Endothelial cell of umbilical vein (primary cell): ENCODE results near the gene SLC25A2. TPM values are rescaled to one million over a fixed set of nuclear protein-coding genes. Genes with fewer than 3 reads are reported as not detected.

Experiments used
- BruUV-seq: library from RNA; stranded (reverse); fragments of 400-500 nt; replicated peaks from 2 replicates; lab custom pipeline; 2021; lab: Mats Ljungman, UMichigan
- CTCF ChIA-PET: fragments of 300-600, 350-600 bp; sonication (Branson Sonifier 250); formaldehyde crosslinking; loops from one replicate; lab custom pipeline; 2021; ENCODE audit warnings: antibody characterized with exemption, inconsistent platforms; lab: Charles Lee
- POLR2A ChIA-PET: fragments of 300-600, 350-600 bp; sonication (Branson Sonifier 250); formaldehyde crosslinking; loops from one replicate; lab custom pipeline; 2021; ENCODE audit warnings: antibody characterized with exemption, inconsistent platforms; lab: Charles Lee
- DNase-seq: peaks from one replicate; pipeline ENCODE4 v3.0.0-alpha.2; 2011; ENCODE audit warnings: low read depth, low spot score
- FAIRE-seq: peaks from 2 replicates; lab custom pipeline; 2011; peaks lifted over from hg19 to GRCh38; lab: Jason Lieb, UNC
- H2AFZ ChIP-seq: 2 replicates; pipeline ENCODE4 v1.6.0; 2012; ENCODE audit warnings: low read depth, low read length, control low read depth, inconsistent platforms
- H3K27ac ChIP-seq: 2 replicates; pipeline ENCODE4 v1.5.1; 2011; ENCODE audit warnings: low read depth, mild to moderate bottlenecking, control low read depth, low read length, moderate library complexity; ENCODE audit not compliant: insufficient read depth
- H3K27me3 ChIP-seq, 2 experiments: 2 replicates each; pipeline versions ENCODE4 v1.6.0 to v1.6.1; 2011; ENCODE audit warnings: low read length in 2 of 2, mixed read lengths in 1 of 2; ENCODE audit not compliant: control insufficient read depth in 2 of 2, insufficient read depth in 2 of 2
- H3K36me3 ChIP-seq, 2 experiments: 2 replicates in 1 of 2; 3 replicates in 1 of 2; pipeline ENCODE4 v1.5.1; 2011; ENCODE audit warnings: low read length in 2 of 2, mild to moderate bottlenecking in 1 of 2, moderate library complexity in 1 of 2; ENCODE audit not compliant: control insufficient read depth in 2 of 2, insufficient read depth in 2 of 2; ENCODE audit errors: extremely low read depth in 1 of 2
- H3K4me1 ChIP-seq: 3 replicates; pipeline ENCODE4 v1.5.1; 2011; ENCODE audit warnings: mild to moderate bottlenecking, low read length; ENCODE audit not compliant: control insufficient read depth, insufficient read depth; ENCODE audit errors: extremely low read depth
- H3K4me2 ChIP-seq: 2 replicates; pipeline ENCODE4 v1.6.1; 2011; ENCODE audit warnings: low read length, control low read depth, mixed read lengths; ENCODE audit not compliant: insufficient read depth
- H3K4me3 ChIP-seq, 3 experiments: fragments of 200-600 bp in 1 of 3; sonication (generic), shearing (Covaris generic) in 1 of 3; replicated peaks in 1 of 3; 2 replicates each; pipeline ENCODE4 v1.5.1; 2011 to 2016; ENCODE audit warnings: control low read depth in 3 of 3, low read length in 3 of 3, mild to moderate bottlenecking in 2 of 3, inconsistent platforms in 1 of 3, low read depth in 1 of 3, moderate library complexity in 1 of 3; ENCODE audit not compliant: insufficient read depth in 1 of 3
- H3K79me2 ChIP-seq: 2 replicates; pipeline ENCODE4 v1.6.0; 2012; ENCODE audit warnings: low read length, inconsistent platforms; ENCODE audit not compliant: control insufficient read depth, insufficient read depth
- H3K9ac ChIP-seq: replicated peaks from 2 replicates; pipeline ENCODE3; 2011; ENCODE audit warnings: low read length, control low read depth; ENCODE audit not compliant: insufficient read depth; ENCODE audit errors: extremely low read depth
- H3K9me1 ChIP-seq: replicated peaks from 3 replicates; pipeline ENCODE4 v1.6.0; 2011; ENCODE audit warnings: mild to moderate bottlenecking, low read length; ENCODE audit not compliant: control insufficient read depth, insufficient read depth; ENCODE audit errors: extremely low read depth
- H3K9me3 ChIP-seq: replicated peaks from 2 replicates; pipeline ENCODE4 v1.5.1; 2012; ENCODE audit warnings: low read length, inconsistent platforms; ENCODE audit not compliant: control insufficient read depth, insufficient read depth
- H4K20me1 ChIP-seq: replicated peaks from 2 replicates; pipeline ENCODE3; 2011; ENCODE audit warnings: mild to moderate bottlenecking, low read length; ENCODE audit not compliant: control insufficient read depth, insufficient read depth; ENCODE audit errors: extremely low read depth
- CTCF ChIP-seq, 2 donors: IDR thresholded peaks; 1 replicate in 1 of 2; 2 replicates in 1 of 2; pipeline ENCODE4 v1.5.1; 2011; ENCODE audit warnings: low read length in 2 of 2, mild to moderate bottlenecking in 2 of 2, moderate library complexity in 2 of 2, control low read depth in 1 of 2, inconsistent platforms in 1 of 2, low read depth in 1 of 2; ENCODE audit not compliant: insufficient read depth in 1 of 2; ENCODE audit errors: extremely low read depth in 1 of 2
- FOS ChIP-seq: IDR thresholded peaks from 2 replicates; pipeline ENCODE4 v1.6.1; 2011; ENCODE audit warnings: mild to moderate bottlenecking, low read length, moderate library complexity, borderline replicate concordance; ENCODE audit not compliant: insufficient read depth
- GATA2 ChIP-seq: IDR thresholded peaks from 2 replicates; pipeline ENCODE4 v1.7.0; 2011; ENCODE audit warnings: low read depth, mild to moderate bottlenecking, moderate library complexity, mixed read lengths, low read length; ENCODE audit not compliant: insufficient read length, insufficient read depth
- MYC ChIP-seq: IDR thresholded peaks from one replicate; pipeline ENCODE4 v1.6.1; 2011; ENCODE audit warnings: mild to moderate bottlenecking, low read depth, low read length
- POLR2A ChIP-seq: IDR thresholded peaks from 2 replicates; pipeline ENCODE4 v1.6.1; 2012; ENCODE audit warnings: low read depth, mild to moderate bottlenecking, control low read depth, low read length
- POLR2AphosphoS5 ChIP-seq: IDR thresholded peaks from 2 replicates; pipeline ENCODE4 v1.6.1; 2012; ENCODE audit warnings: low read depth, mild to moderate bottlenecking, control low read depth, low read length, moderate library complexity; ENCODE audit not compliant: insufficient read depth
- dilution Hi-C: fragments of 300-500 bp; cut with MboI; formaldehyde crosslinking; loops from one replicate; pipeline ENCODE4 v1.15.0; 2019; ENCODE audit warnings: low sequenced_read_pairs; ENCODE audit not compliant: extremely low pct_ligation_motif_present
- intact Hi-C: fragments of 100-400 bp; cut with micrococcal nuclease; formaldehyde crosslinking; loops from one replicate; pipeline ENCODE4 v1.10.0; 2022
- polyA plus RNA-seq, 4 experiments: library from polyadenylated mRNA; depleted of rRNA in 3 of 4; stranded (reverse) in 3 of 4; unstranded in 1 of 4; fragments of >200 nt; gene quantifications; 2 replicates each; pipeline versions ENCODE4 v1.2.1 to v1.2.3, GENCODE V29; 2011 to 2012; ENCODE audit warnings: missing spikeins in 1 of 4
- total RNA-seq: library from RNA; stranded (reverse); gene quantifications from 2 replicates; pipeline ENCODE4 v1.2.3, GENCODE V29; 2021

SLC25A2 gene
- total and polyA plus RNA-seq, 2 donors (not counting 3 experiments of a cell fraction or from before 2014, with no cell fraction given) = 0.46 TPM; not detected in 1

- TF ChIP-seq CTCF (IDR thresholded peaks at IDR 0.05; ENCODE audit: extremely low read depth in 1 of 2, insufficient read depth in 1 of 2, low read depth in 1 of 2, low read length in 2 of 2) (peak; percentile 78 to 88), POLR2AphosphoS5 (peak; percentile 82), MYC (no peak), GATA2 (no peak), FOS (peak; percentile 8), POLR2A (peak; percentile 94)
- Histone ChIP-seq H3K4me1 (no peaks in the 10 kb centered on the region), H3K36me3 (peaks cover 0 to 11% of the 10 kb centered on the region in 2 experiments), H3K27me3 (no peaks in the 10 kb centered on the region), H4K20me1 (peaks cover 9% of the 10 kb centered on the region), H2AFZ (peak within 1 kb of the TSS; percentile 84), H3K9ac (peak within 1 kb of the TSS; percentile 96), H3K4me2 (peak within 1 kb of the TSS; percentile 78), H3K9me3 (peaks cover 15% of the 10 kb centered on the region), H3K27ac (peak within 1 kb of the TSS; percentile 91), H3K4me3 (peak within 1 kb of the TSS; percentile 56 to 91 (median 87)), H3K79me2 (peaks cover 22% of the 10 kb centered on the region), H3K9me1 (no peaks in the 10 kb centered on the region)
- intact Hi-C loops = loop anchor here (1.0 to 2.0 kb wide), 2 partner anchors 22 to 240 kb away; partner anchors contain the start of gene PCDHGA3
- DNase-seq (peak; percentile 91), FAIRE-seq (peak; percentile 82)
- CTCF ChIA-PET = interaction anchor here (0.6 to 2.8 kb wide), 26 partner anchors 8 to 304 kb away, joined by 3 to 19 read pairs (median 4); partner anchors contain the start of genes PCDHGA1, PCDHGA10, PCDHGA11 and PCDHGA12
- TSS peak; percentile 80 for BruUV-seq
- dilution Hi-C loops = no loop called here
- POLR2A ChIA-PET = interaction anchor here (0.9 to 1.6 kb wide), 3 partner anchors 10 to 244 kb away, joined by 3 to 7 read pairs (median 4); partner anchors contain the start of genes PCDHGA1 and PCDHGA3
These were observed 16.6 kb upstream of the SLC25A2 start, which contains the start of gene TAF7 for GRCh38 chr5:141320225-141321169. TSS of gene TAF7 (minus strand) at chr5:141320784. CDS start at chr5:141320044, 740 bp downstream.
